Activated CD4-positive, alpha-beta T cell treated with anti-CD3 and anti-CD28 coated beads for 24 hours (primary cell): ENCODE data around the gene PSMB9.

Experiments
- DNase-seq, 2 donors: peaks; one replicate each; pipeline ENCODE4 v3.0.0-alpha.2; 2020; ENCODE audit warnings: low read depth in 2 of 2

The PSMB9 gene

DNA sequence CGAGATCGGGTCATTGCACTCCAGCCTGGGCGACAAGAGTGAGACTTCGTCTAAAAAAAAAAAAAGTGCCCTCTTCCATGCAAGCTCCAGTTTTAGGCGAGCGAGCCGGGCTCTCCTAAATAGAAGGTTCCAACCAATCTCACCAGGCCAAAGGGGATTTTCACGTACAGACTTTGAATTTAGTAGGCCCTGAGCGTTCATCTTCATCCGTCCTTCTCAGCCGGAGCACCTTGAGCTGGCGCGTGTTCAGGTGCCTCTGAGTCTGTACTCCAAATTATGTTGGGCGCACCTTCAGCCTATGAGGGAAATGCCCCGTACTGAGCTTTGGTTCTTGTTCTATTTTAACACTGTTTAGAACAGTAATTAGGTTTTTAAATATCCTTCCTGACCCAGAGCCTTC is 14.6 kb upstream of the PSMB9 start:
- no peak for DNase-seq

DNA sequence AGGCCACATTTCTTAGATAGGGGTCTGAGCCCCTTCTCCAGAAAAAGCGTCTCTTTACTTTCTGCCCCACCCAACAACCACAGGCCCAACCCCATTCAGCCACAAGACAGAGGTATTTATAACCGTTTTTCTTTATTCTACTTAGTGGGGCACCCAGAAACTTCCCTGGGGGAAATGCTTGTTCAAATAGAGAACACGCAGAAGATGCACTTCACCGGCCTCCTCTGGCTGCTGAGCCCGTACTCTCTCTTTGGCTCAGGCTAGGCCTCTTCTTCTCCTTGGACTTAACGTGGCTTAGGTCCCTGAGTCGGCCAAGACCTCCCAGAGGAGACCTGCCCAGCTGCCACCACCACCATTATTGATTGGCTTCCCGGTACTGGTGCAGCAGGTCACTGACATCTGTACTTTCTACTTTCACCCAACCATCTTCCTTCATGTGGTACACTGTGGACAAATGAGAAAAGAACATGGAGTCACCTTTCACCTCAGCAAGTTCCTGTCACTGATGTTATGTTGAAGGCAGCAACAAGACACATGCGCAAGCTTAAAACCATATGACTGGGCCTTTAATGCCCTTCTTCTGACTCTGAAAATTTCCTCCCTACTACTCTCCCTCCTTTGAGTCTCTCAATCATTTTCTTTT is 13.3 kb upstream of the PSMB9 start:
- DNase-seq = no peak

DNA sequence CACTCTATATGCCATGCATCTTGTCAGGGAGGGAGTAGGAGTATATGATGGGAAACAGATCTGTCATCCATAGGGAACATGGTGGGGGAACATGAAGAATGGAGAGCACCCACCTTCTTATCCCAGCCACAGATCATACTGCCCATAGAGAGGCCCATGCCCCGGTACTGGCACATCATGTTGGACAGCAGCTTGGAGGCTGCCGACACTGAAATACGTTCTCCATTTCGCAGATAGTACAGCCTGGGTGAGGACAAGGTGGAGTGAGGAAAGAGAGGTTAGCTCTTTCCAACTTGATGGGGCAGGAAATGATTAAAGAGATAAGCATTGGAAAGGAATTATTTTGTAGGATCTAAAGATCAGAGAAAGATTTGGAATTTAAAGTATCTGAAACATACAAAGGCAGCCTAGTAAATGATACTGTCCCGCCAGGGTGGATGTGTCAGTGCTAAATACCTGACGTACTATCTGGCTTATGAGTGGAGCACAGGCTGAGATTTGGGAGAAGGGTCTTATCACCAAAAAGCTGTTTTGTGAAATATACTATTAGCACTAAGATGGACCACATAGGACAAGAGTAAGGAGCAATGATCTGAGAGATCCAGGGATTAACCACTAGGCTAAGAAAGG is 11.9 kb upstream of the PSMB9 start:
- DNase-seq = no peak

DNA sequence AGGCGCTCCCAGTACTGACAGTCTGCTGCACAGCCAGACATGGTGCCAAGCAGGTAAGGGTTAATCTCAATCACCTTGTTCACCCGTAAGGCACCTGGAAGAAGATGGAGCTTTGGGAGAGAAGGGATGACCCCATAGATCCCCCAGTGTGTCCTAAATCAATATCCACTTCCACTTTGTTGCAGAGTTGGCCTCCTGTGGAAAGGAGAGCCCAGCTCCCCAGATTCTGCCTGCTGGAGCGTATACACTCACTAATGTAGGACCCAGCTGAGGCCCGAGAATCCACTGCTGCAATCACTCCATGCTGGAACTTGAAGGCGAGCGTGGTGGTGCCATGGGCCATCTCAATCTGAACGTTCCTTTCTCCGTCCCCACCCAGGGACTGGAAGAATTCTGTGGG is 11.3 kb upstream of the PSMB9 start:
- no peak for DNase-seq

DNA sequence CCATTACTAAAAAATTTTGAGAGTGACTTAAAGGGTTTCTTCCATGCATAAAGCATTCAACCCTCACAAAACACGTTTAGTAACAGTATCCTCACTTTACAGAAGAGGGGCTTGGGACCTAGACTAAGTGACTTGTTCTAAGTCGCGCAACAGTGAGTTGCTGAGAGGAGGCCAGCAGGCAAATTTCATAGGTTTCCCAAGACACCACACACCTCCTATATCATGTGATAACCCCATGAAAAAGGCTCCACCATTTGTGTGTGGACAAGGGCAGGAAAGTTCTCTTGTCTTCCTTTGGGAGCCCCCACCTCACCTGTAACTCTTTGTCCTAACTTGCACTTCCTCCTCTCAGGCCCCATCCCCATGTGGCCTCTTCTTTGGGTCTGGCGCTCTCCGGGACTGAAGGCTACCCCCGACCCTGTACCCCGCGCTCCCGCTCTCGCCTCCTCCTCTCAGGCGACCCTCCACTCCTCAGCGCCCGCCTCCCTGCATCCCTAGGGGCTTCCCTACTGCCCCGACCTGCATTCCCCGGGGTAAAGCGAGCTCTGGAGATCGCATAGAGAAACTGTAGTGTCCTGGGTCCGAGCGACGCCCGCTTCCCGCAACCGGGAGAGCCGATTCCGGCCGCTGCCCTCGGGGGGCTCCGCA is 10.5 kb upstream of the PSMB9 start:
- DNase-seq = no peak

DNA sequence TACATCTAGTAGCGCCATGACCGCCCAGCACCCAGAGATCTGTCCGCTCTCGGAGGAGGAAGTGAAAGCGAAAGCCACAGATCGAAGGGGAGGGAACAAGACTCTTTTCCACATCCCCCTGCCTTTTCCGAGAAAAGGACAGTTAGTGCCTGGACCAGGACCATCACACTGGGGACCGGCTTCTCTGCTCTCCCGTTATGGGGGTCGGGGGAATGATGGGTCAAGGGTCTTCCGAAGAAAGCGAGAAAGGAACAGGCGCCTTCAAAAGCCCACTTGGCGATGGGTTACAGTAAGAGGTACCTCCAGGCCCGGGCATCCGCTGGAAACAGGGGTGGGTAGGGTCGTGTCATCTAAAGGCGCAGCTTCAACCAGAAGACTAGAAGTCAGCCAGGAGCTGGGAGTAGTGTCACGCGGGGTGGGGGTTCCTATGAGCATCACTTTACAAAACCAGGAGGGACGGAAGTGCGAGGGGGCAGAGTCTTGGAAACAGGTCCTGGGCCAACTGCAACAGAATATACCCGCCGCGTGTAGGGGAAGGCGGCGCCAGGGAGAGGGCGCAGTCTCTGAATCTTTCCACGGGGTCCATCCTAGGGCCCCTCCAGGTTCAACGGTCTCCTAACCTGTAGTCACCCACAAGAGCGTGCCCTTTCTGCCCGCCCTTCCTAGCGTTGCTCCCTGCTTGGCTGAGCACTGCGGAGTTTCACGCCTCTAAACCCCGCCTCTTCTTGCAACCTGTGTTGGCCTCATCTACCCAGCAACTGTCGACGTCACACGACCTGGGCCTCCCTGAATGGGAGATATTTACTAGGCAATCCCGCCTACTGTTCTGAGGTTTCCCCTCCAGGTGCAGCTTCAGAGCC is 9.8 kb upstream of the PSMB9 start, which contains the start of gene PSMB8:
TSS of gene PSMB8 (minus strand) at position 69 of the 860 bp plus-strand sequence. CDS start at position 18, 51 bp downstream.
- peak; percentile 94 to 98 for DNase-seq

DNA sequence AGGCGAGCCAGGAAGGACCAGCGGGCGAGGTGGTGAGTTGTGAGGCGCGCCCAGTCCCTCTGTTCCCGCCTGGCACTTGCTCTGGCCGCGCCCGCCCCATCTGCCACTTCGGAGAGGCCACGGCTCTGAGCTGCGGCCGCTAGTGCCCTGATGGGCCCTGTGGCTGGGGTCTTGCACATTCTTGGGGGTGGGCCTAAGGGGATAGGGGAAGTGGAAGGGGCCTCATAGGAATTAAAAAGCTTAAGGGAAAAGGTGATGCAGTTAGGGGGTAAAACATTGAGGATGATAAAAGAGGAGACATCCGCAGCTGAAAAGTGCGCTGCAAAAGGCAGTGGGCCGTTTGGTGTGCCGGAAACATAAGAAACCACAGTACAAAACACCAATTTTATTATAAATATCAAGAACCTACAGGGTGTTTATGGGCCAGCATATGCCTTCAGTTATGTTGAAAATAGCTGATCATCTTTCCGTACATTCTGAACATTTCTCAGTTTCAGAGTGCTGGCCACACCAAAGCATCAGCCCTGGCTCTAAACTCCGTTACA is 9.1 kb upstream of the PSMB9 start:
- DNase-seq = no peak

DNA sequence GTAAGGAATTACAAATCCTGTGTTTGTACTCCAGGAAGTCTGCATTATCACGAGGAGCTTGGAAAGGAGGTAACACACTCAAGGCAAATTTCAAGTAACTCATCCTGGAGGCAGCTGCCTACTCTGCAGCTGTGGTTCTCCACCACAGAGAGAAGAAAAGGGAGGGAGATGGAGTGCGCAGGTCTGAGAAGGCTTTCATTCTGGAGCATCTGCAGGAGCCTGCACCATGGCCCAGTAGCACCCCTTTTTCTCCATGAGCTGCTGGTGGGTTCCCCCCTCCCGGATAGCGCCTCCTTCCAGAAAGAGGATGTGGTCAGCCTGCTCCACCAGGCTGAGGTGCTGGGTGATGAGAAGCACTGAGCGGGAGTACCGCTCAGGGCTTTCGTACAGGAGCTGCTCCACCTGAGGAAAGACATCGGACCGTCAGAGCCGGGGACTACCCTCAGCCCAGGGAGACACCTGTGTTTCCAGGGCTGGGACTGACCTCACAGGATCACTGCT is 8.6 kb upstream of the PSMB9 start:
- DNase-seq = no peak

DNA sequence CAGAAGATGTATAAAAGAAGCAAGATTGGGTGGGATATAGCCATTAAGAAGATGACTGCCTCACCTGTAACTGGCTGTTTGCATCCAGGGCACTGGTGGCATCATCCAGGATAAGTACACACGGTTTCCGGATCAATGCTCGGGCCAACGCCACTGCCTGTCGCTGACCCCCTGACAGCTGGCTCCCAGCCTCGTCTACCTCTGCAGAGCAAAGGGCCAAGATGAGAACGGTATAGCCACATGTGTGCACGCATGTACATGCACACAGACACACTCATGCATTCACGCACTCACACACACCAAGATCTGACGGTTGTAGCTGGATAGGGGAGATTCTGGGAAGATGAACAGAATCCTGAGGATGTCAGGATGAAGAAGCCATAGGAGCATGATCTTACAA is 7.0 kb upstream of the PSMB9 start:
- DNase-seq = no peak

DNA sequence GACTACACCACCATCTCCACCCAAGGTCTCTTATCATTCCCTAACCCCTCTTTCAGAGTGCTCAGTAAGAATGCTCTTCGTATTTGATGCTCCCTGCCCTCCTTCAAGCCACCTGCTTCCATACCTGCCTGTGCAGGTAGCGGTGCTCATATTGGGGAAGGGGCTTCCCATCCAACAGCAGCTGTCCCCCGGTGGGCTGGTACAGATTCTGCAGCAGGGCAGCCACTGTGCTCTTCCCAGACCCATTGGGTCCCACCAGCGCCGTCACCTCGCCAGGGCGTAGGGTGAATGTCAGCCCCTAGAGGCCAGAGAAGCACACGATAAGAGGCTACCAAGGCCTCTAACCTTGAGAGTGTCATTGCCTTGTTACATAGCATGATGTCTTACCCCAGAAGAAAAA is 6.2 kb upstream of the PSMB9 start:
- no peak for DNase-seq

DNA sequence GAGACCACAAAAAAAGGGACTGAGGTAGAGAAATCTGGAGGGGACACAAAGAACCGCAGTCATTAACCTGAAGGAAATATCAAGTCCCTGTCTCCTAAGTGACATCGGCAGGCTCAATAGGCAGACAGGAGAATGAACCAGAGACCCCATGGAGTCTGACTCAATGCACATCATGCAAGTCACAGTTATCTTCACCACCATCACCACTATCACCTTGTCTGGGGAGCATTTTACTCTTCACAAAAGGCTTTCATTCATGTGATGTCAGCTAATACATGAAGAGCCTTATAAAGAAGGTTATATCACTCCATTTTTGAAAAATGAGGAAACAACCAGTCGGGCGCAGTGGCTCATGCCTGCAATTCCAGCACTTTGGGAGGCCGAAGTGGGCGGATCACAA is 4.9 kb upstream of the PSMB9 start:
- DNase-seq = no peak

DNA sequence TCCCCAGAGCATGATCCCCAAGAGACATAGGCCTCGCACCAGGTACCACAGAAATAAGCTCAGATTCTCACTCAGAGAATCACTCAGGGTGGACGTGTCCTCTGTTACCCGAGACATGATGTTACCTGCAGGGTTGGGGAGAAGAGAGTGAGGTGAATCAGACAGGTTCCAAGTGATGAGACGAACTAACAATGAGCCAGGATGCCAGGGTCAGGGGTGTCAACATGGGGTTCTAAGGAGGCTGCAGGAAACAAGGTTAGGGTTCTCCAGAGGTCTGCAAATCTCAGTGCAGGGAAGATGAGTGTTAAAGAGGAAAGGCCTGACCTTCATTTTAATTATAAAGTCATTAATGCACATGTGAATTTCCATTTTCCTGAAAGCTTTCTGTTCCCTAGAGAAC is 3.0 kb upstream of the PSMB9 start:
- no peak for DNase-seq

DNA sequence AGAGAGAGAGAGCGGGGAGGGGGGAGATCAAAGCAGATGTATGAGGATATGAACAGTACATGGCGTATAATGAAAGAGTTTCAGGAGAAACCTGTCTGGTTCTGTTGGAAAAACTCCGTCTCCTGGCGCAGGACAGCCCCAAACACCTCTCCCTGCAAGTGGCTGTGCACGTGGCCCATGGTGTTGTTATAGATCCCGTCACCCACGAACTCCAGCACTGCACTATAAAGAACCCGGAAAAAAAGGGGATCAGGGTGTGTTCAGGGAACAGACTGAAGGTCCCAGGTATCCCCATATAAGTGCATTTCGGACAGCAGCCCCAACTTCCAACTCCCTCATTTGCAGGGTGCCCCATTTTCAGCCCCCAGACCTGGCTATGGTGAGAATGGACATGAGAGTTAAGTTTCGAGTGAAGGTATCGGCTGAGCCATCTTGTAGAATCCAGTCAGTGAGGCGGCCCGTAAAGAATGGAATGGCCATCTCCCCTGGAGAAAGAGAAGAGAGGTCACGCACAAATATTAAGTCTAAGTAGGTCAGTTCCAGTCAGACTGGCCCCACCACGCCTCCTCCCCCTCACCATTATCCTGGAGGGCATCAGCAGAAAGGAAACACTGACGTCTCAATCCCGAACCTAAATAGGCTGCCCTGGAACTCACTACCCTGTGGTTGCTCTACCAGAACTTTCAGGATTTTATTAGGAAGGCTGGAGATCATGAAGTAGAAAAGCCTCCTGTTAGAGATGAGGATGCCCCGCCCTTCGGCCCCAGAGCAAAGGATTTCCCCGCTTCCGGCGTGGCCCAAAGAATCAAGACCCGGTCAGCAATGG is 1.8 kb upstream of the PSMB9 start:
- DNase-seq = no peak

DNA sequence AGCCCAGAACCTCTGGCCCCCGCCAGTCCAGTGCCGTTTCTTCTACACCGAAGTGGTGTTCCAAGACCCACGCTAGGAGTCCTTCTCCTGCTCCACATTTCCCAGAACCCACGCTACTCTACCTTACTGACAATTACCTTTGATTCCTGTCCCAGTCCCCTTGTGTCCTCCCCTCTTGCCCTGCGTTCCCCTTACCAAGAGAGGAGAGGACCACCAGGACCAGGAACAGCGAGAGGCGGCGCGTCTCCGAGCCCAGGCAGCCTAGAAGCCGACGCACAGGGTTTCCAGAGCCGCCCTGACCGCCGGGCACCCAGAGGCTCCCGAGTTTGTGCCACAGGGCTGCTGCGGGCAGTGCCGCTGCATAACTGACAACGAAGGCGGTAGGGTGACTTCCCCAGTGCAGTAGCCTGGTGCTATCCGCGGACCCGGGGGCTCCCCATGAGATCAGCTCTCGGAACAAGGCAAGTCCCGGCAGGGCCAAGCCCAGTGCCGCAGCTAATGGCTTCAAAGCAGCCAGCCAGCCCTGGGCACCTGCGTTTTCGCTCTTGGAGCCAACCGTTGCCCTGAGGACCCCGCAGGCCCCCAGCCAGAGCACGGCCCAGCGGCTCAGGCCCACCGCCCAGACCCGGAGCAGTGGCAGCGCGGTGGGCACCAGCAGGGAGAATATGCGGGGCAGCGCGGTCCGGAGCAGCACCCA is 1.0 kb upstream of the PSMB9 start:
- DNase-seq = no peak

DNA sequence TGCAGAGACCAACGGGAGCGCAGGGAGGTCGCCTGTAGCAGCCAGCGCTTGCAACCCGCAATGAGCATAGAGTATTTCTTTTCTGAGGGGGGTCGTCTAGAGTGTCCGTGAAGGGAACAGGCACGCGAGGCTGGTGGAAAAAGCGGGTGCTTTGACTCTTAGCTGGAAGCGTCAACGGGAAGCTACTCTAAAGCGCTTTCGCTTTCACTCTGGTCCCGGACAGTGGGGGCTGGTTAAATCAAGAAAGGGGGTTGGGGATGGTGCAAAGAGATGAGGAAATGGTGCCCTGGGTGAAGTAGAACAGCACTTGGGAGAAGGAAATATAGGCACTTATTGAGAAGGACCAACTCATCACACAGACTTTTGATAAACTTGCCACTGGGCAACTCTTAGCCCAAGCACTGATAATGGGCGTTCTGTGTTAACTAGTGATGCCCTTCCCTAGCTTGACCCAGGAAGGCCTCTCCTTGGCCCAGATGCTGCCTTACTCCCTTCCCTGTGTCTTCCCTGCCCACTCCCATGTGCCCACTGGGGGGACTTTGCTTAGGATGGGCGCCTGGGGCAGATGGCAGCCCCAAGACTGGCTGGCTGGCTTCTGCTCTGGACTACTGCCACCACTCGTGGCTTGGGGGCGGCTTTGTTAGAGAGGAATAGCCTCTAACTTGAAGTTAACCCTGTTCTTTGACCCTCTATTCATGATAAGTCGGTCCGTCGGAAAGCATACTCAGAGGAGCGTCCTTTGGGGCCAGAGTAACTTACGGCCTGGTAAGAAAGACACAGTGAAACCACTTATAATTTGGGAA is 585 bp downstream of the PSMB9 start:
- DNase-seq = no peak

DNA sequence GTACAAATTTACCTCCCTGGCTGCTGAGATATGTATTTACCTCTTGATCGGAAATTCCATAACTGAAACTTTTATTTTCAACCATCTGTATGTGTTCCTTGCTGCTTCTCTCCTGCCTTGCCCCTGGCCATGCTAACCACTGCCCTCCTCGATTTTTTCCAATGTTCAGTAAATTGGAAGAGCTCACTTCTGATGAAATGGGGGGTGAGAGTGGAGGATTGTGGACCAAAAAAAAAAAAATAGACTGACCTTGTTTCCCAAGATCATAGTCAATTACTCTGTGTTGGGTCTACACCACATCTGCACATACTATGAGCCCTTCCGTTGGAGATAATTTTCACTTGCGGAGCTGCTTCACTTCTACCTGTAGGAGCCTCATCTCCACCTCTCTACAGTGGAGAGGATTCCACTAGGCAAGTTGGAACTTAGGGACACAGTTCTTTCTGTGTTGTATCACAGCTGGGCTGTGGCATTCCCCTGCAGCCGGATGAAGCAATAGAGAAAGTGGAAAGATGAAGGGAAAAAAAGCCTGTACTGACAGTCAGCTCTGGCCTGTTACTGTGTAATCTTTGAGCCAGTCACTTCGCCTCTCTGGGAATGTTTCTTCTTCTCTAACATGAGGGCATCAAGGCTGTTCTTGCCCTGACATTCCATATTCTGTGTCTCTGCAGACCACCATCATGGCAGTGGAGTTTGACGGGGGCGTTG is 1.6 kb downstream of the PSMB9 start:
- no peak for DNase-seq

DNA sequence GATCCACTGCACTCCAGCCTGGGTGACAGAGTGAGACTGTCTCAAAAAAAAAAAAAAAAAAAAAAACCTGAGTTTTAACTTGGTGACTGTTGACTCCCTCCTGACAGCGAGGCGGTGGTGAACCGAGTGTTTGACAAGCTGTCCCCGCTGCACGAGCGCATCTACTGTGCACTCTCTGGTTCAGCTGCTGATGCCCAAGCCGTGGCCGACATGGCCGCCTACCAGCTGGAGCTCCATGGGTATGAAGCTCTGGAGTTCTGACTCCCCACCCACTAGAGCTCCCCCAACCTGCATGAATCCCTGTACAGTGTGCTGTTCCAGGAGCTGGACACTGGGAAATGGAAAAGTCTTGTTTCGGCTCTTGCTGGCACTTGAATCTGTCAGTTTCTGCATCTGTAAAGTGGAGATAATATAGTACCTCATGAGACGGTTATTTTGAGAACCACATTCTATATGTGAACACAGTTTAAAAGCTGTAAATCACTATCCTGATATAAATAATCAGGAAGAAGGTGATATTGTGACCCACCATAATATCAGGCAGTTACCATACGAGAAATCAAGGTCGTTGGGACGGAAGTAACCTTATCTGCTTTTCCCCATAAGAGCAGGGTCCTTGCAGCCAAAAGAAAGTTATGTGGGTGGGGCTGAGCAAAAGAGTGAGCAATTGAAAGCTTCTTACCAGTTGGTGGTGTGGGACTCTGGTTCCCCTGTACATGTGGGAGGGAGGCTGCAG is 3.3 kb downstream of the PSMB9 start:
- DNase-seq = no peak

DNA sequence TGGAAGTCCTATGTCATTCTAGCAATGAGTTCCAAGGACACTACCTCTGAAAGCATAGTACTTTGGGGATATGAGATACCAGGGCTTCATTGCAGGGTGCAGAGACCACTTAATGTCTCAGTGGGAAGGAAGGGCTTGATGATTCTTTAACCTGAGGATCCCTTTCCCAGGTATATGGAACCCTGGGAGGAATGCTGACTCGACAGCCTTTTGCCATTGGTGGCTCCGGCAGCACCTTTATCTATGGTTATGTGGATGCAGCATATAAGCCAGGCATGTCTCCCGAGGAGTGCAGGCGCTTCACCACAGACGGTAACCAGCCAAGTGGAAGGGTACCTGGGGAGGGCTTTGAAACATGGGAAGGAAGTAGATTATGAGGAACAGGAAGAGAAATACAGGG is 4.2 kb downstream of the PSMB9 start:
- no peak for DNase-seq
